Kidney epithelial cell (primary cell): ENCODE data around the gene BBS9. TPM values are rescaled to one million over a fixed set of nuclear protein-coding genes. Genes with fewer than 3 reads are reported as not detected.

Experiments used
- DNase-seq: peaks from one replicate; pipeline ENCODE4 v3.0.0-alpha.2; 2010; ENCODE audit warnings: low read depth
- H3K27me3 ChIP-seq: 2 replicates; pipeline ENCODE4 v1.6.0; 2011; ENCODE audit warnings: low read length; ENCODE audit not compliant: control insufficient read depth, insufficient read depth
- H3K36me3 ChIP-seq: 2 replicates; pipeline ENCODE4 v1.5.1; 2011; ENCODE audit warnings: low read length; ENCODE audit not compliant: control insufficient read depth, insufficient read depth
- H3K4me3 ChIP-seq: 2 replicates; pipeline ENCODE4 v1.5.1; 2011; ENCODE audit warnings: low read depth, mild to moderate bottlenecking, control low read depth, low read length
- CTCF ChIP-seq: IDR thresholded peaks from 2 replicates; pipeline ENCODE4 v1.5.1; 2011; ENCODE audit warnings: mild to moderate bottlenecking, moderate library complexity, low read length, control low read depth, inconsistent platforms; ENCODE audit not compliant: insufficient read depth, poor library complexity, severe bottlenecking
- total RNA-seq: library from RNA; depleted of rRNA; stranded (reverse); fragments of >200 nt; gene quantifications from 2 replicates; pipeline ENCODE4 v1.2.3, GENCODE V29; 2015

Gene BBS9
- total RNA-seq, 1 donor from 2014 or later: 20.4 TPM

GRCh38 chr7:33531888-33532287, 402.5 kb downstream of the BBS9 start:
- TF ChIP-seq CTCF: no peak
- Histone ChIP-seq H3K36me3 (no peaks in the 10 kb centered on the region), H3K27me3 (no peaks in the 10 kb centered on the region), H3K4me3 (no peak overlapping the region)
- no peak for DNase-seq

GRCh38 chr7:33534833-33535232, 405.5 kb downstream of the BBS9 start:
- no peaks in the 10 kb centered on the region for H3K36me3 ChIP-seq
- no peak for TF ChIP-seq CTCF
- no peak for DNase-seq
- H3K4me3 ChIP-seq: no peak overlapping the region
- H3K27me3 ChIP-seq: no peaks in the 10 kb centered on the region

GRCh38 chr7:33535989-33536388, 406.6 kb downstream of the BBS9 start:
- no peak overlapping the region for H3K4me3 ChIP-seq
- TF ChIP-seq CTCF: no peak
- H3K27me3 ChIP-seq: no peaks in the 10 kb centered on the region
- no peaks in the 10 kb centered on the region for H3K36me3 ChIP-seq
- no peak for DNase-seq

- Histone ChIP-seq H3K4me3 (no peak overlapping the region), H3K36me3 (no peaks in the 10 kb centered on the region), H3K27me3 (no peaks in the 10 kb centered on the region)
- no peak for DNase-seq
- no peak for TF ChIP-seq CTCF
These were observed 407.2 kb downstream of the BBS9 start for GRCh38 chr7:33536398-33537103.

- Histone ChIP-seq H3K27me3 (no peaks in the 10 kb centered on the region), H3K36me3 (no peaks in the 10 kb centered on the region), H3K4me3 (no peak overlapping the region)
- DNase-seq: no peak
- TF ChIP-seq CTCF: no peak
These were observed 407.7 kb downstream of the BBS9 start for GRCh38 chr7:33537104-33537477.

- Histone ChIP-seq H3K36me3 (no peaks in the 10 kb centered on the region), H3K27me3 (no peaks in the 10 kb centered on the region), H3K4me3 (no peak overlapping the region)
- DNase-seq: no peak
- TF ChIP-seq CTCF: no peak
These were observed 409.8 kb downstream of the BBS9 start for GRCh38 chr7:33539198-33539597.
